ENCODE measurements around the gene ABCC4.

Gene ABCC4

DNA sequence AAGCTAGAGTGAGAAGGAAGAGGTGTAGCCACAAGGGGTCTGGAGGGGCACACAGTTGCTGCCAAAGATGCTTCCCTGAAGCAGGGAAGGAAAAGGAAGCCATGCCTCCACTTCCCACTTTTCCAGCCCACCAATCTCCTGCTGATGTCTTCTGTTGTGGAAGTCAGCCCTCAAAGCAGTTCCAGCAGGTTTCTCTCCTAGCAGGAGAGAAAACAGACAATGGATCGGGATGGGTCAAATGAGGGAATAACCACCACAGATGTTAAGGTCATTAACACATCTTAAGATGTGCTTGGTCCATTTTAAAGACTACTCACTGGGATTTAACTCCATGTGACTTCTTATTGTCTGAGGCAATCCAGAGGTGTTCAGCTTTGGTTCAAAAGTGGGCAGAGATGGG lies 304.8 kb downstream of the ABCC4 start:
- no peak for DNase-seq (ENCODE audit: low read depth, low spot score)

- no peak for DNase-seq (ENCODE audit: low read depth, low spot score)
These were observed 306.7 kb downstream of the ABCC4 start for GRCh38 chr13:94994506-94994905.

GRCh38 chr13:94993616-94994015 lies 307.6 kb downstream of the ABCC4 start:
- DNase-seq (ENCODE audit: low read depth, low spot score): no peak

GRCh38 chr13:94992036-94992960 lies 309.0 kb downstream of the ABCC4 start:
- no peak for DNase-seq (ENCODE audit: low read depth, low spot score)

DNA sequence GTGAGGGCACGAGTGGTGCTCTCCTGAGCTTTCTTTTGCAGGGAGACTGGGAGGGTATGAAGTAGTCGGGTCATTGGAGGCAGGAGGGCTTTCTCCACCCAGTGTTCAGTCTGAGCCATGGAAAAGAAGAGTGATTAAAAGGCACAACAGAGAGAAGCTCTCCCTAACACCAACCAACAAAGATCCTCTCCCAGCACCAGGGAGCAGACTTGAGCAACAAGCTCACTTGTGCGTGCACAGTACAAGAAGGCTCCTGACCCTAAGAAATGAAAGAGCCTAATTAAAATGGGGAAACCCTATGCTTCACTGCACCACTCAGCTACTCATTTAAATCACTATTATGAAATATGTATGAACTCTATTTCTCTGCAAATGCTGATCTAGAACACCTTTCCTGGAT lies 312.6 kb downstream of the ABCC4 start:
- DNase-seq (ENCODE audit: low read depth, low spot score): no peak

DNA sequence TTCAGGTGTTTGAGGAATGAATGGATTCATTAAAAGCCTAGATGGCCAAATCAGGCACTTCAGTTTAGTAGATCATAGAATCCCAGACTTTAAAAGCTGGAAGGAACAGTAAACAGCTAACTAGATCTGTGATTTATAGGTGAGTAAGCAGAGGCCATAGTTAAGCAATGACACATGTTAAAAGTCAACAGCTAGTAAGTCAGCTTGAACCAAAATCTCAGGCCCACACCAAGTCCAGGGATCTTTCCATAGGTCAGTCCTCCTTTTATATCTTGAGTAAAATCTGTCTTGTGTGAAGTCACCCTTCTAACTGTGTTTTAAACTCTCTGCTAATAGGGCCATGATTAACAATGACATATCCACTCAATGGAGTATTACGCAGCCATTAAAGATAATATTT lies 313.4 kb downstream of the ABCC4 start:
- no peak for DNase-seq (ENCODE audit: low read depth, low spot score)

DNA sequence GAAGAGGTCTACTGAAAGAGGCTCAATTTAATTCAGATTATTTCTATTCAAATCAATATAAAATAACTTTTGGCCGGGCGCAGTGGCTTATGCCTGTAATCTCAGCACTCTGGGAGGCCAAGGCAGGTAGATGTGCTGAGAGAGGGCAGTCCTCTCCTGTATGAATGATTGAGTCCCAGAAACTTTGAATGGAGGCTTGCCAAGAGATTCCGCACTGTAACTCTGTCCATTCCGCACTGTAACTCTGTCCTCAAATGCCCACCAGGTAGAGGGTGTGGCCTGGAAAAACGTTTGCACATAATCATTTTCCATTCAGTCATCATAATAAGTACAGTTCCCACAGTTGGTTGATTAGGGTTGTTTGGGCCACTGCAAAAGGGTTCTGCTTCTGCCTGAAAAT lies 314.2 kb downstream of the ABCC4 start:
- no peak for DNase-seq (ENCODE audit: low read depth, low spot score)

- no peak for DNase-seq (ENCODE audit: low read depth, low spot score)
These were observed 316.3 kb downstream of the ABCC4 start for GRCh38 chr13:94984958-94985357.

GRCh38 chr13:94978516-94978915 lies 322.7 kb downstream of the ABCC4 start:
- no peak for DNase-seq (ENCODE audit: low read depth, low spot score)

DNA sequence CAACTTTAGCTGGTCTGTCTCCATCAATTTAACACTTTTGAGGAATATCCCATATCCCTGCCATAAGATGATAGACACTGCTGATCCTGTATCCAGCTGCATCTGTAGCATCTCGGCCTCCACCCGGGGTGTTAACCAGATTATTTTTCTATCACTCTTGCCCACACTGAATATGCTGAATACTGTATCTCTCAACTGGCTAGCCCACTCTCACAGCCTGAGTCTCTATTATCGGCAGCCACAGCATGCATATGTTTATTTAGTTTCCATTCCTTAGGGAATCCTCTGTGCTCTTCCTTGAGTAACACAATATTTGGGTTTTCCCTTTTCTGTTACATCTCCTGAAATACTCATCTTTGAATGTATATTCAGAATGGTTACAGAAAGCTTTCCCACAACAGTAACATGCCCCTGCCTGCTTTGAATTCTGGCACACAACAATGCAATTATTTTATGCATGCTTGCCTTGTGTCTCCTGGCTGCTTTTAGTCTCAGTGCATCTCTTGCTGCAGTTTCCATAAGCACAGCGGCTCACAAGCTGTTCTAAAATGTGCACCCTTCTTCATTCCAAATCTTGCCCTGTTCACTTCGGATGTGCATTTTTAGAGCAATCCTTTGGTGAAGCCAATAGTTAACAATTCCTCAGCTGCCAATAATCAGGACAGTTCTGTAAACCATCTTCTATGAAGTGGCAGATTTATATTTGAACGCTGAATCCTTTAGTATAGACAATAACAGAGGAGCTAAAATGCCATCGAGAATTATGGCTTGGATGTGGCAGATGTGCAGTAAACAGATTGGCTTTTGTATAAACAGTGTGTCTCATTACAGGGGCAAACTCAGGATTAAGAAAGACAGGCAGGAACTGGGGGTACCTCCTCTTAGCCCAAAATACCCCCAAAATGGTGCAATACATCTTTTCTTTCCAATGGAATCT lies 327.0 kb downstream of the ABCC4 start:
- no peak for DNase-seq (ENCODE audit: low read depth, low spot score)

- no peak for DNase-seq (ENCODE audit: low read depth, low spot score)
These were observed 329.0 kb downstream of the ABCC4 start for GRCh38 chr13:94972262-94972661.
